ENCODE data around the gene DAP3.
"Not testable (repeated sequence)": the region's sequence is repeated elsewhere in the genome, so short reads cannot be mapped to it uniquely, and the experiment has no call there.

- TF ChIP-seq CTCF (IDR thresholded peaks at IDR 0.05); REST (IDR thresholded peaks at IDR 0.05; ENCODE audit: insufficient read depth in 1 of 2, low read depth in 2 of 2, low read length in 1 of 2); TCF7L2 (IDR thresholded peaks at IDR 0.05; ENCODE audit: low read depth, low read length): not testable (repeated sequence)
Measured at GRCh38 chr1:155701675-155702074, 12.8 kb downstream of the DAP3 start.
